ENCODE results near the gene CBLN3.

The CBLN3 gene

DNA sequence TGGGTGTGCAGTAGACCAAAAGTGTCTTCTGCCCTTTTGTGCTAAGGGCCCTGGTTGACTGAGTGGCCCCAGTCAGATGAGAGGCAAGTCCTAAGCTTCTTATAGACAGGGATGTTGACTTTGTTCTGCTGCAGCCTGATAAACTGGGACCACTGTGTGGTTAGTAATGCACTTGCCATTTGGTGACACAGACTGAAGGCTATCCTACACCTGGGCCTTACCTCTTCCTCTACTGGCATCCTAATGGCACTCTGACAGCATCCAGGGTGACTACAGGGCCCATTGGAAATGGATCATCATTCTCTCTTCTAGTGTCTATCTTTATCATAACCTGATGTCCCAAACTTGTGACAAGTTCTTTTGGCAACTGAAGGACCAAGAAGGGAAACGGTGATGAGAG is 9.8 kb upstream of the CBLN3 start:
- no peak for DNase-seq (ENCODE audit: low read depth)

DNA sequence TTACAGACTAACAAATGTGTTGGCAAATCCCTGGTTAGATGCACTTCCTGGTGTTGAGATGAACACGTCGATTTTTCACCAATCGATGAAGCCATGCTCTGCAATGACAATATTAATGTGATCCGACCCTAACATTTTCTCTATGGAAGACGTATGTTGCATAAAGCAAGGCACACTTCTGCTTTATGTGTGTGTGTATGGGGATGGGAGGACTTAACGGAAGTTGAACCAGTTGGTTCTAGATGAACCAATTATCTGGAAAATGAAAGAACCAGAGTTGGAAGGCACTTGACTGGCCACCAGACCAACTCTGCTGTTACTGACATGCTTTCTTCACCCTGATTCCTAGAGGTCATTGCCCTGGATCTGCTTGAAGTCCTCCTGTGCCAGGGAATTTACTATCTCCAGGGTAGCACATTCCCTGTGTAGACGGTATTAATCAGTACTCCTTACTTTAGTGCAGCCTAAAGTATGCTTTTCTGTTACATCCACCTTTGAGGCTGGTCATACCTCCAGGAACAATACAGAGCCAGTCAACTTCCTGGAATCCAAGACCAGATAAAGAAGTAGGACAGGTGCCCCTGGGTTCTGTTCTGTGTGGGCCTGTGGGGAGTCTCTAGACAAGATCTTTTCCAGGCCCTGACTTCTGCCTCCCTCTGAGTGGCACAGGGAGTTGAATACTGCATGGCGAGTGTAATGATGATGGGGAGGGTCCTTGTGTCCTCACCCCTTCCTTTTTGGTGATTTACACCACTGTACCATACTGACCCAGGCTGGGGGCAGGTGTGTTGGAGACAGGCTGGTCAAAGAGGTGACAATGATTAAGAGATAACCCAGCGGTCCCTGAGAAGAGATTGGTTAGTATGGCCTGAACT is 9.0 kb upstream of the CBLN3 start:
- DNase-seq (ENCODE audit: low read depth) = no peak

DNA sequence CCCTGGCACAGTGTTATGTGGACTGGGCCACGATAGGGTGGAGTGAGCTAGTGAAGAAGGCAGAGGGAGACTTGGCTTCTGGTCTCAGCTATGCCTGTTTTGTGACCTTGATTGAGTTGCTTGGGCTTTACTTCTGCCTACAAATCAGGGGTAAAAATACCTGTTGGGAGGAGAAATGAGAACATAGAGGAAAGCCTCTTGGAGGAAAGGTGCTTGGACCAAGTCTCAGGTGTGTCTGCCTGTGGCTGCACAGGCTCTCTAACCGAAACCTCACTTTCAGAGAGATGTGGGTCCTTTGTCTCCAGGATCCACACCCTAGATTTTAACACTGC is 8.2 kb upstream of the CBLN3 start:
- no peak for DNase-seq (ENCODE audit: low read depth)

DNA sequence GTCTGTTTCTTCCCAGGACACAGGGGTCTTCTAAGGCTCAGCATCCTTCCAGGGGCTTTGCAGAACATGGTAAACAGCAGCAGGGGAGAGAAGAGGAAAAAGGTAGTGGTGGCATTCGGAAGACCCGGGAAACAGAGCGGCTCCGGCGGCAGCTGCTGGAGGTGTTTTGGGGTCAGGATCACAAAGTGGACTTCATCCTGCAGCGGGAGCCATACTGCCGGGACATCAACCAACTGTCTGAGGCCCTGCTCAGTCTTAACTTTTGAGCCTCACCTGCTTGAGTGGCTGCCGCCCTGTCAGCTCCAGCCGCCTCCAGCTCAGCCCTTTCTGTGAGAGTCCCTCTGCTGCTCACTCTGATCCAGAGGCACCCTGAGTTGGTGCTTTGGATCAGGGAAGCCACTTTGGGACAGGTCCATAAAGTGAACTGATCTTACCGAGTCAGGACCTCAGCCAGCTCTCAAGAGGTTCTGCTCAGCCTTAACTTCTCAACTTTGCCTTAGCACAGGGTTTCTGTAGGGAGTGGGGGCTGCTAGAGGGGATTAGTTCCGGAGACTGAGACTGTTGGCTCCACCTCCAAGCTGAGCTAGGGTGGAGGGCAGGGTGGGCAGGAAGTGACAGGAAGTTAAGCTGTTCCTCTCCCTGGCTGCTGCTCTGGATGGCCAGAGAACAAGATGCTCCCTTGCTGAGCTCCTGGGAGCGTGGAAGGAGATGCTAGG is 7.7 kb upstream of the CBLN3 start:
- no peak for DNase-seq (ENCODE audit: low read depth)

DNA sequence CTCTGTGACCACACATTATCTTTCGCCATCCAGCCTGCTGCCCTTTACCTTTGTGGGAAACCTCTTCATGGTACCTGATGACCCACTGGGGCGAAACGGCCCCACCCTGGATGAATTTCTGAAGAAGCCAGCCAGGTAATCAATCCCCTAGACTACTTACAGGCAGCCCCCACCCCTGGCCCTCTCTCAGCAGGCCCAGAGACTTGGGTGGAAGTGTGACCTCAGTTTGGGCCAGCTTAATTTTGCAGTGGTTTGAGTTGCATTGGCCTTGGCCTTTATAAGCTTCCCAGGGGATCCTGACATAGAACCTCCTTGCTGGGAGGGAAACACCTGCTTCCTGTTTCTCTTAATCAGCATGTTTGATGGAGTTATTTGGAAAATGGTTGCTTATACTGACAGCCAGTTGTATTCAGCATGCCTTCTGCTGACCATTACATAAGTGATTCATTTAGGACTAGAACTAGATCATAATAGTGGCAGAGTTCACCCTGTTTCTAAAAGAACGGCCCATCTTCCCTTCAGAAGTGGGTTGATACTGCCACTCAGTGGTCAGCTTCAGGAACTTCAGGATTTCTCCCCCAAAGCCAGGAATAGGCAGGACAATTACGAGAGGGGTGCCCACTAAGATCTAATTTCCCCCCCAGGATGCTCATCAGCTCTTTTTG is 7.0 kb upstream of the CBLN3 start:
- DNase-seq (ENCODE audit: low read depth) = no peak

DNA sequence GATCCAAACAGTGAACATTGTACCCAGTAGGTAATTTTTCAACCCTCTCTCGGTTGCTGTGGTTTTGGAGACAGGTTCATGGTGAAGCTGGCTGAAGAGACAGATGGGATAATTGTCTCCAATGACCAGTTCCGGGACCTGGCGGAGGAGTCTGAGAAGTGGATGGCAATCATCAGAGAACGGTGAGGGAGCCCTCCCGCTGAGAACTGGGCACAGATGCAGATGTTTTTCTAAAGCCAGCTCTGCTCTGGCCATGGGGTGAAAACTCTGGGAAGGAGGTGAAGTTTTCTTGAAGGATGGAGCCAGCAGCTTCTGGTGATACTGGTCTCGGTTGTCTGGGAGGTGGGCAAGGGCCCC is 6.5 kb upstream of the CBLN3 start:
- no peak for DNase-seq (ENCODE audit: low read depth)

DNA sequence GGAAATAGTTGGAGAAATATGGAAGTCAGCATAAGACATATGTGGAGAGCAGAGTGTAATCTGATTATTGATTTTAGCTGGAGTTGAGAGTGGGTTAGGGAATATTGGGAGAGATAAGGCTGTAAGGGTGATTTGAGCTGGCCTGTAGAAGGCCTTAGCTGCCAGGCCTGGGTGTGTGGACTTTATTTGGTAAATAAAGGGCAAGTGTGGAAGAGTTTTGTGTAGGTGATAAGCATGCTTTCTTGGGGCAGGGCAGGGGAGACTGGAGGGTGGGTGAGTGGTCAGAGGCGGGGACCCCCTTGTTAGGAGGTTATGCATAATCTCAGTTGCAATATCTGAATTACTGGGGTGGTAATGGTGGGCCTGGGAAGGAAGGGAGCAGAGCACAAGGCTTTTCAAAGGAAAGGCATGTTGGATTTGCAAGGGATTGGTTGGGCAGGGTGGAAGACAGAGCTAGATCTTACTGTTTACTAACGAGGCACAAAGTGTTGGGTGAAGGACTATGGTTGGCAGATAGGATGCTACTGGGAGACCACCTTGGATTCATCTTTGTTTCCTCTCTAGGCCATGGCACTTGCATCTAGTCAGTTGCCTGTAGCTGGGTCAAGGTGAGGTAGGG is 5.8 kb upstream of the CBLN3 start:
- DNase-seq (ENCODE audit: low read depth) = no peak

DNA sequence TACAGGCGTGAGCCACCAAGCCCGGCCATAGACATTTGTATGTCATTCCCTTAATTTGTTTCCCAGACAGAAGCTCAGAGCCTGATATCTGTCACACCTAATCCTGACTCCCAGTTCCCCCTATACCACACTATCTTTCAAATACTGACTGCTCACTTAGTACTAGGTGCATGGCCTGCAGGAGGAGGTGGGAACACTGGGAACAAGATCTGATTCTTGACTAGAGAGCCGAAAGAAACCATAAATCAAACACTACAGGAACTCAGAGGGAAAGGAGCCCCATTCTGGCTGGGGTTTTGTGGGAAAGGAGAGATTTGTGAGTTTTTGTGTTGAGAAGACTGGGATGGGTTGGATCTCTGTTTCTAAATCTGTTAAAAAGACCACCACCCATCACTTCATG is 5.2 kb upstream of the CBLN3 start:
- no peak for DNase-seq (ENCODE audit: low read depth)

DNA sequence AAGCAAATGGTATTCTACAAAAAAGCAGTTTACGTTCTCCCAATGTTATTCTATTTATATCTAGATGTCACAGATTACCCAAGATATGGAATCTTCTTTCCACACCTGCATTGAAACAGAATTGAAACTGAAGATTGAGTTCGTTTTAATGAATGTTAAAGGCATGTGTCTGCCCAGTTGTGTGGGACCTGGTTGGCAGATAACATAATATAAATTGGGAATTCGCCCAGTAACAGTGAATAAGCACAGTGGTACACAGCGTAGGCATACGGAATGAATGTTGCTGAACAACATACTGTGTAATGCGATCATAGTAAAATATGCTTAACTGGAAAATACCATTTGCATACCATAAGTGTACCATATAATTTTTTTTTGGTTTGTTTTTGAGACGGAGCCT is 4.6 kb upstream of the CBLN3 start:
- no peak for DNase-seq (ENCODE audit: low read depth)

DNA sequence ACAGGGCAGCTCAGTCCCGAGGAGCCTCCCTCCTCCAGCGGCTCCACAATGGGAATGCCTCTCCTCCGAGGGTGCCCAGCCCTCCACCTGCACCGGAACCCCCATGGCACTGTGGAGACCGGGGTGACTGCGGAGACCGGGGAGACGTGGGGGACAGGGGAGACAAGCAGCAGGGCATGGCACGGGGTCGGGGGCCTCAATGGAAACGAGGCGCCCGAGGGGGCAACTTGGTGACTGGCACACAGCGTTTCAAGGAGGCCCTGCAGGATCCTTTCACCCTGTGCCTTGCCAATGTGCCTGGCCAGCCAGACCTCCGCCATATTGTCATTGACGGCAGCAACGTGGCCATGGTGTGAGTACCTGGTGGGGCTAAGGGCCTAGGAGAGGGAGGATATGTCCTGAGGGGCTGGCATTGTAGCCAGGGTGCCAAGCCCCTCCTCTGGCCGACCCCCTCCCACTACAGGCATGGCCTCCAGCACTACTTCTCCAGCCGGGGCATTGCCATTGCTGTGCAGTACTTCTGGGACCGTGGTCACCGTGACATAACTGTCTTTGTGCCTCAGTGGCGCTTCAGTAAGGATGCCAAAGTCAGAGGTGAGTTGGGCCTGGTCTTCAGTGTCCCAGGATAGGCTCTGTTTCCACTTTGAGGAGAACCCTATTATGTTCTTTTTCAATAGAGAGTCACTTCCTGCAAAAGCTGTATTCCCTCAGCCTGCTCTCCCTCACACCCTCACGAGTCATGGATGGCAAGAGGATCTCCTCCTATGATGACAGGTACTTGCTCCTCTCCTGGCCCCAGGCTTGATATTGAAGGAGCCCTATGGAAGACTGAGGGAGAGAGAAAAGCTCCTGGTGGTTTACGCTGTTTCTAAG is 3.0 kb upstream of the CBLN3 start:
- DNase-seq (ENCODE audit: low read depth) = no peak

DNA sequence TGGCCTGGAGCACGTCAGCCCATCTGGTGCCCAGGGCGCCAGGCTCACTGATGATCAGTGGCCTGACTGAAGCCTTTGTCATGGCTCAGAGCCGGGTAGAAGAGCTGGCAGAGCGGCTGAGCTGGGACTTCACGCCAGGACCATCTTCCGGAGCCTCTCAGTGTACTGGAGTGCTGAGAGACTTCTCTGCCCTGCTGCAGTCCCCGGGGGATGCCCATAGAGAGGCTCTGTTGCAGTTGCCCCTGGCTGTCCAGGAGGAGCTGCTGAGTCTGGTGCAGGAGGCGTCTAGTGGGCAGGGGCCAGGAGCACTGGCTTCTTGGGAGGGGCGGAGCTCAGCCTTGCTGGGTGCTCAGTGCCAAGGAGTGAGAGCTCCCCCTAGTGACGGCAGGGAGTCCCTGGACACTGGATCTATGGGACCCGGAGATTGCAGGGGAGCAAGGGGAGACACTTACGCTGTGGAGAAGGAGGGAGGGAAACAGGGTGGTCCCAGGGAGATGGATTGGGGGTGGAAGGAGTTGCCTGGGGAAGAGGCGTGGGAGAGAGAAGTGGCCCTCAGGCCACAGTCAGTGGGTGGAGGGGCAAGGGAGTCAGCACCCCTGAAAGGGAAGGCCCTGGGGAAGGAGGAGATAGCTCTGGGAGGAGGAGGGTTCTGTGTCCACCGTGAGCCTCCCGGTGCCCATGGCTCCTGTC is 2.2 kb upstream of the CBLN3 start:
- DNase-seq (ENCODE audit: low read depth) = peak; percentile 82

DNA sequence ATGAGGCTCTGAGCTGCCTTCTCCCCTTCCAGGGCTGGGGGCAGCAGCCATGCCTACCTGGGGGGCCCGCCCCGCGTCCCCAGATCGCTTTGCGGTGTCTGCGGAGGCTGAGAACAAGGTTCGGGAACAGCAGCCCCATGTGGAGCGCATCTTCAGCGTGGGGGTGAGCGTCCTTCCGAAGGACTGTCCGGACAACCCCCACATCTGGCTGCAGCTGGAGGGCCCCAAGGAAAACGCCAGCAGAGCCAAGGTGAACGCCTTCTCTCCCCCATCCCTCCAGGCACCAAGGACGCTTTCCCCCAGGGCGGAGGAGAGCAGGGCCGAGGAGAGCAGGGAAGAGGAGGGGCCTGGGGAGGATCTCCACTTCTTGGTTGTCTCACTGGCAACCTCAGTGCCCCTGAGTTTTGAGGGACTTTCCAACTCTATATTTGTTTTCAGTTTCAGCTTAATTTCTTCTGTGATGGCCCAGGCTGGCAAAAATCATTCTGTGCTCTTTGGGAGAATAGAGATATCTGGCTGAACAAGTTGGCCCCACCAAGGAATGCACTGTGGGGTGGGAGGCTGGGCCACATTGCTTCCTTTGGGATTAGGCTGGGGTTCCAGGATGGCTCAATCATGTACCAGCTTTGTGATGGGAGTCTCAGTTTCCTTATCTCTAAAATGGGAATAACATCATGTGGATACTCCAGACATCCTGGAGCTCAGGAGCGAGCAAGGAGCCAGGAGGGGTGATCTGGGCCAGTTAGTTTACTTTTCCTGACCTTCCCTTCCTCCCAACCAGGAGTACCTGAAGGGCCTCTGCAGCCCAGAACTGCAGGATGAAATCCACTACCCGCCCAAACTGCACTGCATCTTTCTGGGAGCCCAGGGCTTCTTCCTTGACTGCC is 1.5 kb upstream of the CBLN3 start:
- peak; percentile 69 for DNase-seq (ENCODE audit: low read depth)

DNA sequence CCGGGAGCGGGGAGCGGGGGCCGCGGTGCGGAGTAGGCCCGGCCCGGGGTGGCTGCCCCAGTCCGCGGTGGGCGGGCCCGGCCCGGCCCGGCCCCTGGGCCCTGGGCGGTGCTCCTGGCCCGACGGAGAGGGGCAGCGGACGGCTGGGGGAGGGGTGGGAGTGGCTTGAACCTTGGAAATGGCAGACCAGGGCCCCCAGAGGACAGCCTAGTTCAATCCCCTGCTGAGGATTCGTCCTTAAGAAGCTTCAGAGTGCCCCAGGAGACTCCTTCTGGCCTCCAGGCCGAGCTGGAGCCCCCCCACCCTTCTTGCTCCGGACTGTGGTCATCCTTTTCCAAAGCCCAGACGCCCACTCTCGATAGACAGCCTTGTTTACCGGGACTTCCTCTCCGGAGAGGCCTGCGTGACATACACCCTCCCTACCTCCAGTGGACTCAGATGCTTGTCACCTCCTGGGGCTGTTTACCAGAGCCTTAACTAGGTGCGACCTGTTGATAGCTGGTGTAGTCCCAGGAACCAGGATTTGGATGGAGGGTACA is 744 bp upstream of the CBLN3 start:
- DNase-seq (ENCODE audit: low read depth) = peak; percentile 34

DNA sequence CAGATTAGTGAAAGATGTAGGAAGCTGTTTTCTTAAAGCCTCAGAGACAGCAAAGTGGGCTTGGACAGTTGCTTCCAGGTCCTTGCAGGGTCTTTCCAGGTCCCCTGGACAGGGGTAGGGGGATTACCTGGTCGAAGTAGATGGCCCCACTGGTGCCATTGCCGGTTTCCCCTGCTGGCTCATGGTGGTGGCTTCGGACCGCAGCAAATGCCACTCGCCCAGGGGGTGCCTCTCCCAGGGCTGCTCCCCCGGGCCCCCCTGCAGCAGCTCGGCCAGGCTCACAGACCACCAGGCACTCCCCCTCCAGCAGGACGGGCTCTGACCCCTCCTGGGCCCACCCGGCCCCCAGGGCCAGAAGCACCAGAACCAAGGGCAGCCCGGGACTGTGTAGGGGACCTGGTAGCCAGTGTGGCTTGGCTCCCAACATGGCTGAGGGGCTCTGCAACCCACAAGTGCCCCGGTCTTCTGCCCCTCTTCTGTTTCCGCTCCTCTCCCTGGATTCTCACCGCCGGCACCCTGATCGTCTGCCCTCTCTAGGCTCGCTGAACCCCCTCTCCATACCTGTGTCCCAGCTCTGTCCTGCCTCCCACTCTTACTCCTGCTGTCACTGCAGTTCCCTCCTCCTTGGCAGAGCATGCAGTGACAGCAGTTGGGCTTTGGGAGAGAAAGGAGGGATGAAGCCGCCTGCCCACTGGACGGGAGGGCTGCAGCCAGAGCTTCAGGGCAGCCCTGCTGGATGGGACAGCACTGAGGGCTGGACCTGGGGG is 657 bp downstream of the CBLN3 start:
- DNase-seq (ENCODE audit: low read depth) = no peak

DNA sequence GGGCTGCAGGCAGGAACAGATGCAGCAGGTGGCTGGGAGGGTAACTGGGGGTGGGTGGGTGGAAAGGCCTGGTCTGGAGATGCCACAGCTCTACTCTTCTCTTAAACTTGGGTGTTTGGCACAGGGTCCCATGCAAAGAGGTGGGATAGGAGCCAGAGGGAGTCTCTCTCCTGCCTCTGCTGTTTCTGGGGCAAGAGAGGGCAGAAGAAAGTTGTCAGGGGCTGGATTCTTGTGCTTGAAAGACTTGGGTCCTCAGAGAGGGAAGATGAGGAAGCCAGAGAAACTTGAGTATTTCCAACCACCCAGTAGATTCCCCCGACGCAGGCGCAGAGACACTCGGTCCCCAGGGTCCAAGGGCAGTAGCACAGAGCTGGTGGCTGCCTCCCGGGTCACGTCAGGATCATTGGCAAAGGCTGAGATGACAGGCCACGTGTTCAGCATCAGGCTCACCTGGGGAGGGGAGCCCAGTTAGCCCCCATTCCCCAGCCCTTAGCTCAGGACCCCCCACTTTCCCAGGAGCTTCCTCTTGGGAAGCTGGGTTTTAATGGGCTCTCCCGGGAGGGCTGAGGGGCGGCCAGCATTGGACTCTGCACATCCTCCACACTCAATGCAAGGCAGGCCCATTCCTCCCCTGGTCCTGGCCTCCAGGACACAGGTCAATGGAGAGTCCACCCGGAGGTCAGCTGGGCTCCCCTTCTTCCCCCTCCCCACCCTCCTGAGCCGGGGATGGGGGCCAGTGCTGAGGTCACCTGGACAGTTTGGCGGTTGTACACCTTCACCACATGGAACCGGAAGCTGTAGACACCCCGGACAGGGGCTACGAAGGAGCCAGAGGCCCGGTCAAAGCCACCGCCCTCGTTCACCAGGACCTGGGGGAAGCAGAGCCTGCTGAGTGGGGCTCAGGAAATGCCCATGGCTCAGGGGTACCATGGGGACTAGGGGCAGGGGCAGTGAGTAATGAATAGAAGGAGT is 1.6 kb downstream of the CBLN3 start:
- DNase-seq (ENCODE audit: low read depth) = no peak

DNA sequence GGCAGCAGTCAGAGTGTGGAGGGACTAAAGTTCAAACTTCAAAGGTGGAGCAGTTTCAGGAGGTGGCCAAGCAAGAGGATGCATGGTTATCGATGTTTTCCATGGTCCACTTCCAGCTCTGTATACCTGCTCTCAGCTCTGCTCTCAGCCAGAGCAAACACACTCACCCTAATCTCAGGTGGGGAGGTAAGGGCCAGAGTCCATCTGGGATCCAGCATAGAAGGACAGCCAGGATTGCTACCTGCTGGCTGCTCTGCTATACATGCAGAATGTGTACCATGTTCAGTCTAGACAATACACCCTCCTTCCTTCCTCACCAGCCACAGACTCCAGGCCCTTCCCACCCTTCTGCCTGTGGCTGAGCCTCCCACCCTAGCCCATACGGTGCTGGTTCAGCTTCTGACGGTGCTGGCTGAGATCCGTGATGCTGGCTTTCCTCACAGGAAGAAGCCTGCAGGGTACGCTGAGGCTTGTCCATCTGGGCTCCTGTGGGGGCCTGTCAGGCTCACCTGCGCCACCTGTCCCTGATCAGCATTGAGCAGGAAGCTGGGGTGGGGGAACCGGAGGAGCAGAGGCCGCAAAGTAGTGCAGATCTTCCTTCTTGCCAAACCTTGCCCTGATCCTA is 2.4 kb downstream of the CBLN3 start:
- no peak for DNase-seq (ENCODE audit: low read depth)

DNA sequence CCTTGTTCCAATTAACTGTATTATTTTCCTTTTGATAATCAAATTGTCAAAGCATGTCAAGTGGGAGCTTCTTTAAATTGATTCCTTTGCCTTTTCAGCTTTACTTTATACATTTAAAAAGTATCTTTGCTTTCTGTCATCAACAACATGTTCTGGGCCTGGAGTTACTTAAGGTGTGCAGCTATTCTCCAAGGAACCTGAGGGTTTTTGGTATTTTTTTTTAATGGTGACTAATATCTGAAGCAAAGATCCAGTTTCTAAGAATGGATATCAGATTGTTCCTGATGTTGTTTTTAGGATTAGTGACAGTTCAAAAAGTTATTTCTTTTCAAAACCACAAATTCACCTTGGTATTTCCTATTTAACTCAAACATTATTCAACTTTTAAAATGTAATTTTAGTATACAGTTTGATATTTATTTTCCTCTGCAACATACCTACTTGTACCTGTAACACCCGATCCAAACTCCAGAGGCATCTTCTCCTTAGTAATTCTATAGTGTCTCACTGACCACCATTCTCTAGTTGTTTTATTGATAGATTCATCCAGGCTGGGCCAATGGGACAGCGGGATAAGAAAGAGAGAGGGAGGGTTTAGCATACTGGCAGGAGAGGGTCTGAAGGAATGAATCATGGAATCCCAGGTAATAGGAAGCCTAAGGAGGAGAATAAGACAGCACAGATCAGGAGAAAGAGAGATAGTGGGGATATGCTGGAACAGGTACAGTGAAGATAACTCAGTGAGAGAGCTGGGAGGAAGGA is 3.1 kb downstream of the CBLN3 start:
- DNase-seq (ENCODE audit: low read depth) = no peak

Measured in activated T-cell treated with anti-CD3 and anti-CD28 coated beads for 24 hours (primary cell).